ENCODE results near the gene F2RL1.
"Not testable (repeated sequence)": the region's sequence is repeated elsewhere in the genome, so short reads cannot be mapped to it uniquely, and the experiment has no call there.

The F2RL1 gene, protein sequence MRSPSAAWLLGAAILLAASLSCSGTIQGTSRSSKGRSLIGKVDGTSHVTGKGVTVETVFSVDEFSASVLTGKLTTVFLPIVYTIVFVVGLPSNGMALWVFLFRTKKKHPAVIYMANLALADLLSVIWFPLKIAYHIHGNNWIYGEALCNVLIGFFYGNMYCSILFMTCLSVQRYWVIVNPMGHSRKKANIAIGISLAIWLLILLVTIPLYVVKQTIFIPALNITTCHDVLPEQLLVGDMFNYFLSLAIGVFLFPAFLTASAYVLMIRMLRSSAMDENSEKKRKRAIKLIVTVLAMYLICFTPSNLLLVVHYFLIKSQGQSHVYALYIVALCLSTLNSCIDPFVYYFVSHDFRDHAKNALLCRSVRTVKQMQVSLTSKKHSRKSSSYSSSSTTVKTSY

DNA sequence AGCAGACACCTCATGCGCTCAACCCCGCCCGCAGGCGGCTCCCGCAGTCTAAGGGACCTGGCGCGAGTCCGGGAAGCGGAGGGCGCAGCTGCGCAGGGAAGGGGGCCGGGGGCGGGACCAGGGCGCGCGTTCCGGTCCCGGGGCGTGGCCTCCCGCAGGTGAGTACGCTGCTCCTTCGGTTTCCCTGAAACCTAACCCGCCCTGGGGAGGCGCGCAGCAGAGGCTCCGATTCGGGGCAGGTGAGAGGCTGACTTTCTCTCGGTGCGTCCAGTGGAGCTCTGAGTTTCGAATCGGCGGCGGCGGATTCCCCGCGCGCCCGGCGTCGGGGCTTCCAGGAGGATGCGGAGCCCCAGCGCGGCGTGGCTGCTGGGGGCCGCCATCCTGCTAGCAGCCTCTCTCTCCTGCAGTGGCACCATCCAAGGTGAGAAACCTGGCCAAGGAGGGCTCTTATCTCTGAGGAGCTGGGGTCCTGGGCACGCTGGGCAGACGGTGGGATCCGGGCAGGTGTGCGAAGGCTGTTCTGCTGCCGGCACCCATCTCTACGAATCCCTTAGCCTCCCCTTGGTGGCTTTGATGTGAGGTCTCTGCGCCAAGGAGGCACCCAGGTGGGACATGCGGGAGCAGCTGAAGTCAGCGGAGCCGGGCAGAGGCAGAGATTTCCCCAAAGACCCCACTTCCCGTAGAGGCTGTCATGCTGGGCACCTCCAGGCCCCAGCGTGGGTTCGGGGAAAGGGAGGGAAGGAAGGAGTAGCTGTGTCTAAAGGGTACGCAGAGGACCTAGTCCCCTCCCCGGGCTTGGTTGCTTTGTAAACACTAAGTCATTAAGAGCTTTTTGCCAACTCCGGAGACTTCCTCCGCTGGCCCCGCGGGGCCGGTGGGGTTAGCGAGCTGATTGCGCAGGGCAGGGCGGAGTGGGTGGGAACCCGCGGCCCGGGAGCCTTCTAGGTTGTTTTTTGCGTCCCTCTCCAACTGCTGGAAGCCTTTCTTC is at the start of gene F2RL1:
F2RL1 (plus strand) TSS at position 187 of the 988 bp plus-strand sequence; CDS start at position 340, 153 bp downstream.
- peak; percentile 26 for DNase-seq (ENCODE audit: low read depth)

DNA sequence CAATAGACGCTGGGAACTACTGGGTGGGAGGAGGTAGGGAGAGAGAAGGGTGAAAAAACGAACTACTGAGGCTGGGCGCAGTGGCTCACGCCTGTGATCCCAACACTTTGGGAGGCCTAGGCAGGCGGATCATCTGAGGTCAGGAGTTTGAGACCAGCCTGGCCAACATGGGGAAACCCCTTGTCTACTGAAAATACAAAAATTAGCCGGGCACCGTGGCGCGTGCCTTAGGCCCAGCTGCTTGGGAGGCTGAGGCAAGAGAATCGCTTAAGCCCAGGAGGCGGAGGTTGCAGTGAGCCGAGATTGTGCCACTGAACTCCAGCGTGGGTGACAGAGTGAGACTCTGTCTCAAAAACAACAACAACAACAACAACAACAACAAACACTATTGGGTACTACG is 47.8 kb upstream of the F2RL1 start:
- not testable (repeated sequence) for DNase-seq (ENCODE audit: low read depth)

DNA sequence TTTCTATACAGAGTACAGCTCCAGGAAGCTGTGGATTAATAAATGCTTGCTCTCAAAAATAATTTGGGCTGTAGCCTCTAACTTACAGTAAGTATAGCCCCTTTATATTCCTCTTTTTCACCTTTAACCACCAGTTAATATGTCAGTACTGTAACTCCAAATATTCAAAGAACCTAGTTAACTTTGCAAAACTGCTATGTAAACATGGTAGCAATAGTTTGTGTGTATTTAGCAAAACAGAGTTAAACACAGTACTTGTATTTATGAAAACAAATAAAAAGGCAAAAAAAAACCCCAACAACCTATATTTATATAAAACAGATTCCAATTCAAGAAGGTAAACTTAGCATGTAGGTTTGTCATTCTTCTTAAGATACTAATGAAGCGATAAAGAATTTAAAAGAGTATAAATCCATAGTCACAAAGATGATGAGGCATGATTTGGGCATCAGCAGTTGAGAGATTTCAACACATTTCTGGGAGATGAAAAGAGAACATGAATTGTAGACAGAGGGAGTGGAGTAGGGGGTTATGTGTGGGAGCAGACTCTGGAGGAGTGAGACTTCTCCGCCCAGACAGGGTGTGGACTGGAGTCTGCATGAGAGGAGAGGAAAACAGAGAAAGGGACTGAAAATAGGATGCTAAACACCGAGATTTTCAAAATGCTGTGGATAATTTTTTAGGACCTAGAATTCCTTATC is 47.0 kb upstream of the F2RL1 start:
- DNase-seq (ENCODE audit: low read depth) = no peak

DNA sequence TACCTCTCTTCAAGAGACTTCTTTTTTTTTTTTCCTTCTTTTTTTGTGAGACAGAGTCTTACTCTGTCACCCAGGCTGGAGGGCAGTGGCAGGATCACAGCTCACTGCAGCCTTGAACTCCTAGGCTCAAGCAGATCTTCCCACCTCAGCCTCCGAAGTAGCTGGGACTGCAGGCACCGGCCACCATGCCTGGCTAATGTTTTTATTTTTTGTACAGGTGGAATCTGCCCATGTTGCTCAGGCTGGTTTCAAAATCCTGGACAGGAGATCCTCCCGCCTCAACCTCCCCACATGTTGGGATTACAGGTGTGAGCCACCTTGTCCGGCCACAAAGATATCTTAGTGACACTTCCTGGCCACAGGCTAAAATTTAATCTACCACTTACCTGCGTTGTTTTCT is 42.9 kb upstream of the F2RL1 start:
- no peak for DNase-seq (ENCODE audit: low read depth)

DNA sequence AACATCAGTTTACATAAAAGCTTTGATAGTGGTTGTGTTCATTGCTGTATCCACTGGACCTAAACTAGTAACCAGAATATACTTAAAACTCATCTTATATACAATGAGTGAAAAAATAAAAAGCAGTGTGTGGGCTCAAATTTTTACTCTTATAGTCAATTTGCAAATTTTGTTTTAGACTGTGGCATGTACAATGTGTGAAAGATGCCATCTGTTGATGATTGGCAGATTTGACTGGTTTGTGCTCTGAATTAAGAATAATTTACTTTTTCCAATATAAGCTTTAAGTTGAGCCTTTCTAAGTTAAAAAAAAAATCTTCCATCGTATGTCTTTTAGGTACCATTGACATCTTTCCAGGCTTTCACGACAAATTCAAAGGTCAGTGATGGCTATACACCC is 42.4 kb upstream of the F2RL1 start:
- DNase-seq (ENCODE audit: low read depth) = no peak

DNA sequence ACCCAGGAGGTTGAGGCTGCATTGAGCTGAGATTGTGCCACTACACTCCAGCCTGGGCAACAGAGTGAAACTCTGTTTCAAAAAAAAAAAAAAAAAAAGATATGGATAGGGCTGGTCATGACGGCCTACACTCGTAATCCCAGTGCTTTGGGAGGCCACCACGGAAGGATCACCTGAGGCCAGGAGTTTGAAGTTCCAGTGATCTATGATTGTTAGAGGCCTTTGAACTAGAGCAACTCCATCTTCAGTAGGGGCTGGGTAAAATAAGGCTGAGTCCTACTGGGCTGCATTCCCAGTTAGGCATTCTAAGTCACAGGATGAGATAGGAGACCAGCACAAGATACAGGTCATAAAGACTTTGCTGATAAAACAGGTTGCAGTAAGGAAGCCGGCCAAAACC is 38.2 kb upstream of the F2RL1 start:
- not testable (repeated sequence) for DNase-seq (ENCODE audit: low read depth)

DNA sequence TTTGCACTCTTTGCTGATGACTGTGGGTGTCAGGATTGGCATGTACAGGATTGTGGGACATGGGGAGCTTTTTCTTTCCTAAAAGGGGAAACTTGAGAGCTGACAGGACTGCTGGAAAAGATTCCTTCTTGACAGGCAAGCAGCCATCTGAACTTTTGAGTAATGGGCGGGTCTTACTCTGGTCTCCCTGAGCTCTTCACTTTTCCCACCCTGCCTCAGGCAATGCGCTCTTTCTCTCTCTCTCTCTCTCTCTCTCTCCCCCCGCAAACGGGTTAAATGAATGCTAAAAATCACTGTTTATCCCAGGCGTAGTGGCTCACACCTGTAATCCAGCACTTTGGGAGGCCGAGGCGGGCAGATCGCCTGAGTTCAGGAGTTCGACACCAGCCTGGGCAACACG is 37.1 kb upstream of the F2RL1 start:
- no peak for DNase-seq (ENCODE audit: low read depth)

DNA sequence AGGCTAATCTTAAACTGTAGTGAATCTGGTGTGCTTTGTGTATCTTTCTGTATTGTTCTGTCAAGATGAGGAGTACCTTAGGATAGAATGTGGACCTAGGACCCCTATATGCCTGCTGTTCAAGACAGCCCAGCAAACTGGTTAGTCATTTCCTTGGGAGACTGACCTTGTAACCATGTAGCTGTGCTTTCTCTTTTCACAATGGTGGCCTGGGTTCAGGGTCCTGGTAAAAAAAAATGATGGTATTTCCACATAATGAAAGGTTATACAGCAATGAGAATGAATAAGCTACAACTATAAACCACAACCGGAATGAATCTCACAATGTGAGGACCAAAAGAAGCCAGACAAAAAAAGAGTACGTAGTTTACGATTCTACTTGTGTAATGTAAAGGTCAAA is 36.4 kb upstream of the F2RL1 start:
- DNase-seq (ENCODE audit: low read depth) = no peak

DNA sequence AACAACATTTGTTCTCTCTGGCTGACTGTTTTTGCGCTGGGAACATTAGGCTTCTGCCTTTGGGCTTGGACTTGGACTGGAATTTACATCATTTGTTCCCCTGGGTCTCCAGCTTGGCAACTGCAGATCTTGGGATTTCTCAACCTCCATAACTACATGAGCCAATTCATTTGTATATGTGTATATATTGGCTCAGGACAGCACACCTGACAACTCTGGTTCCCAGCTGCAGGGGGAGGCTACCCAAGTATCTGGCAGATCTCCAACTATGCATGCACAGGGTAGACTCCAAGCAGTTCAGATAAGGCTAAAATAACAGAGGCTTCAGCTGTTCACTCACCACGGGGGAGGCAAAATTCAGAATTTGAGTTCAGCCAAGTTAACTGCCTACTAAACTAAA is 31.6 kb upstream of the F2RL1 start:
- no peak for DNase-seq (ENCODE audit: low read depth)

DNA sequence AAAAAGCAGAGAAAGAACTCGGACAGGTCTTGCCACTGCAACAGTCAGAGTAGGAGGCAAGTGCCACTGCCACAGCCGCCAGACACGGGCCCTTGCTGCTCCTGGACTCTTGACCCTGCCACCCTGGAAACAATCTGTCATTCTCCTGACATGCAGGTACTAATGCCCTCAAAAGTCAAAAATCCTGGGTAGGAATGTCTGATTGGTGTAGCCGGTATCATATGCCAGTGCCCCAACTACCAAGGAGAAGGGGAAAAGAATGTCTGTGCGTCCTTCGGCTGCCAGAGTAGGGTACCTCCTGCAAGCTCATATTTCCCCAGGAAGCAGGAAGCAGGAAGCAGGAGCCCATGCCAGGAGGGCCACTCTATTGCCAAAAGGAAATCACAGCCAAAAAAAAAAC is 30.5 kb upstream of the F2RL1 start:
- DNase-seq (ENCODE audit: low read depth) = no peak

DNA sequence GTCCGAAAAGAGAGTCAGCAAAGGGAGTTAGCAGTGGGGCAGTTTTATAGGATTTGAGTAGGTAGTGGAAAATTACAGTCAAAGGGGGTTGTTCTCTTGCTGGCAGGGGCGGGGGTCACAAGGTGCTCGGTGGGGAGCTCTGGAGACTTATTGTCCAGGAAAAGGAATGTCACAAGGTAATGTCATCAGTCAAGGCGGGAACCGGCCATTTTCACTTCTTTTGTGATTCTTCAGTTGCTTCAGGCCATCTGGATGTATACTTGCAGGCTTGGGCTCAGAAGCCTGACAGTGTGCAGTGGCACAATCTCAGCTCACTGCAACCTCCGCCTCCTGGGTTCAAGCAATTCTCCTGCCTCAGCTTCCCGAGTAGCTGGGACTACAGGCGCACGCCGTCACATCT is 29.6 kb upstream of the F2RL1 start:
- DNase-seq (ENCODE audit: low read depth) = not testable (repeated sequence)

DNA sequence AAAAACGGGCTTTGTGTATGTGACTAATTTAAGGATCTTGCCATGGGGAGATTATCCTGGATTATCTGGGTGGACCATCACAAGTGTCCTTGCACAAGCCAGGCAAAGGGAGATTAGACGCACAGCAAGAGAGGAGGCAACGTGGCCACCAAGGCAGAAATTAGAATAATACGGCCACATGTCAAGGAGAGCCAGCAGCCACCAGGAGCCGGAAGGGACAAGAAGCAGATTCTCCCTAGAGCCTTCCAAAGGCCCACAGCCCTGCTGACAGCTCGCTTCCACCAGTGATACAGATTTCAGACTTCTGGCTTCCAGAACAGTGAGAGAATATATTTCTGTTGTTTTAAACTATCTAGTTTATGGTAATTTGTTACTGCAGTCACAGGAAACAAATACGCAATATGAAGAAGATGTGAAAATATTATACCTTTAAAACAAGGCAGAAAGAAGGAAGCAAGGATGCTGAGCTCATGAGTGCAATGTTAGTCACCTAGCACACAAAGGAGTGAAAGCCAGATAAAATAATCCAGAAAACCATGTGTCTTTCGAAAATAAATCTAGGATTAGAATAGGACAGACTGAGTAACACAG is 28.7 kb upstream of the F2RL1 start:
- no peak for DNase-seq (ENCODE audit: low read depth)

DNA sequence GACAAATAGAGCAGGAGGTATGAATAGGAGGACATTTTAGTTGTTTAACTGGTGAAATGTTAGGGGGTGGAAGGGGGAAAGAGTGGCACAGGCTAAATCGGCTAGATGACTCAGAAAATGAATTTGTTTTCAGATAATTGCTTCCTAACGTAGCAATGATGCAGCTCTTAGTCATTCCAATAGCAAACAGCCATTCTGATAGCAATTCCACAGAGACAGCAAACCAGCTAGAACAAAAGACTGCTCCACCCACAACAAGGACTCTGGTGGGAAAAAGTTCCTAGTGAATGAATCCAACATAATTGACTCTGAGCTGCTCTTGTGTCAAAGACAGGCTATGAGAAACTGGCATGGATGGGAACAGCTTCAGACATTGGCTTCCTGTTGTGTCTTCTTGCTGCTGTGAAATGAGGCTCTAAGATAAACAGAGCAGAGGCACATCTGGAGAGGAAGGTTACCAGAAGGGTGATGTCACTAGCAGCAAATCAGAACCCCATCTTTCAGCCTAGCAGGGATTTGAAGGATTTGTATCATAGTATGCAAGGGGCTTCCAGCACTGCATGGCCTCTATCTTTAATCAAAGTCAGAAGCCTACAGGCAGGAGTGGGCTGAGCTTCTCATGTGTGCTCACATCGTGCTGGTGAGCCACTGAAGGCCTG is 28.1 kb upstream of the F2RL1 start:
- peak; percentile 4 for DNase-seq (ENCODE audit: low read depth)

DNA sequence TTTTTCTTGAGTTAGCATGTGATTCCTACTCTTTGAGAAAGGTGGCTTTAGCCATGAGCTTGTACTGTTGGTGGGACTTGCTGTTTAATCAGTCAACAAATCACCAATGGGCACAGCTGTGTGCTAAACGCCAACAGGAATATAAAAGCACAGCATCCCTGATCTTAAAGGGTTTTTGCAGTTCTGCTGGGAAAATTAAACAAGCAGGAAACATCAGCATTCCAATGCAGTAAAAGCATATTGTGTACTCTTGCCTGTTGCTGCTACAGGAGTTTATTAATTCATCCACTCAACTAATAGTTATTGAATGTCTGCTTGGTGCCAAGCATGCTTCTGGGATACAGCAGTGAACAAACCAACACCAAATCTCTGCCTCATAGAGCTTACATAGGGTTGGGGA is 27.4 kb upstream of the F2RL1 start:
- DNase-seq (ENCODE audit: low read depth) = no peak

DNA sequence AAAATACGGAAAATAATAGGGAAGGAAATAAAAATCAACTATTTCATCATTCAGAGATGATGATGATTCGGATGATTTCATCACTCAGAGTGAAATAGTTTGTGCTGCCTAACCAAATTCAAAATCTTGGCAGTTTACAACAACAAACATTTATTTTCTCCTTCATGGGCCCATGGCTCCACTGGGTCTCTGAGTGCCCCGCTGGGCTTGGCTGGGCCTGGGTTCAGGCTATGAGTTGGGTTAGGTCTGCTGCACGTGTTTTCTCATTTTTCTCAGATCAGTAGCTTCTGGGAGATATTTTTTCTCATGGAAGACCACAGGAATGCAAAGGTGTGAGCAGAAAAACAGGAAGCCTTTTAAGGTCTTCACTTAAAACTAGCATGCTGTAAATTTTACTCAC is 24.0 kb upstream of the F2RL1 start:
- DNase-seq (ENCODE audit: low read depth) = no peak

DNA sequence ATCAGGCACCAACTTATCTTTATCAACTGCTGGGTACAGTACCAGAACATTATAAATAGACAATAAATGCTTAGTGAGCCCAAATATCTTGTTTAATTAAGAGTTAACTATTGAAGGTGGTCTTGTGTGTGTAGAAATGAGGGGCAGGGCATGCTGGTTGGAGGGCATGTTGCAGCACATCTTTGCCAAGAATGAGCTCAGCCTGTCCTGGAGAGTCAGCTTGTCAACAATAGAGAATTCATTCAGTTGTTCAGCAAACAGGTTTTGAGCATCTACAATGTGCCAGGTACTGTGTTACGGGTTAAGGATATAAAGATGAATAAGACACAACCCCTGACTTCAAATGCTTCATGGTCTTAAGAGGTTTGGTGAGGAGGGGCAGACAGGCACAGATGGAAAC is 19.2 kb upstream of the F2RL1 start:
- DNase-seq (ENCODE audit: low read depth) = no peak

DNA sequence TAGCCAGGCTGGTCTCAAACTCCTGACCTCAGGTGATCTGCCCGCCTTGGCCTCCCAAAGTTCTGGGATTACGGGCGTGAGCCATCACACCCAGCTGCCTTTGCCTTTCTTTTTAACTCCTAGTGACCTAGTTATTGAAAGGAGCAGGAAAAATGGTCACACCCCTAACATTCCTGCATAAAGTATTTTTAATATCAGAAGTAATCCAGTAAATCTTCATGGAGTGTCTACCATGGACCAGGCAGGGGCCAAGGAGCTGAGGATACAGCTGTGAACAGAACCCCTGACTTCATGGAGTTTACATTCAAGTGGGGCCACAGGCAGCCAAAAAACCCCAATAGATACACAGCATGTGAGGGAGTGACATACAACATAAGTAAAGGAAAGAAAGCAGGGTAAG is 18.3 kb upstream of the F2RL1 start:
- no peak for DNase-seq (ENCODE audit: low read depth)

DNA sequence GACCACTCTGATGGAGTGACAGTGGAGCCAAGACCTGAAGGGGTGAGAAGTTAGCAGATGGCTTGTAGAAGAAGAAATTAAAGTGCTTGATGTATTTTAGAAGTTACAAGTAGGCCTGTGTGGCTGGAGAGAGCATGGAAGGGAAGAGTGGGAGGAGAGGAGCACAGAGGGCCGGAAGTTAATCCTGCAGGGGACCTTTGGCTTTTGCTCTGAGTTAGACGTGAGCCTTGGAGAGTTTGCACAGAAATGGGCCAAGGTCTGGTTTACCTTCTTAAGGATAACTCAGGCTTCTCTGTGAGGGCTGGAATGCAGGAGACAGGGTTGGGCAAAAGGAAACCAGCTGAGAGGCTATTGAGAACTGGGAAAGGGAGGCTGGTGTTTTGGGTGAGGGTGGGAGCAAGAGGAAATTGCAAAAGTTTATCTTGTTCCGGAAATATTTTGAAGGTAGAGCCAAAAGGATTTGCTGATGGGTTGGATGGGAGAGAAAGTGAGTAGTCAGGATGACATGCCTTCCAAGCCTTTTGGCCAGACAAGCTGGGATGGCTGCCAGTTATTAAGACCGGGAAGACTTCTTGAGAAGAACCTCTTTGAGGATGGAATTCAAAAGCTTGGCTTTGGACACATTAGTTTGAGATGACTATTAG is 17.5 kb upstream of the F2RL1 start:
- DNase-seq (ENCODE audit: low read depth) = no peak

DNA sequence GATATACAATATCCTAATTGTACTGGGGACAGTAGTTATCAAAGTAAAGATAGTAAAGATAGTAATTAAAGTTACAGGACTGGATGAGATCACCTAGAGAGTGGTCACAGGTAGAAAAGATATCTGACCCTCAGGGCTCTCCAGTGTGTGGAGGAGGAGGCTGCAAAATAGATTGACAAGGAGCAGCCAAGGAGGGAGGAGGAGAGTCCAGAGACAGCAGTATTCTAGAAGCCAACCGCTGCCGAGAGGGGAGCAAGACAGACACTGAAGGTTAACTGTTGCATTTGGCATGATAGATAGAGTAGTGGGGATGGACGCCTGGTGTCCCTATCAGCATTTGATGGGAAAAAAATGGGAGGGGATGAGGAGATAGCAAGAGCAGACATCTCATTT is 17.0 kb upstream of the F2RL1 start:
- DNase-seq (ENCODE audit: low read depth) = no peak

DNA sequence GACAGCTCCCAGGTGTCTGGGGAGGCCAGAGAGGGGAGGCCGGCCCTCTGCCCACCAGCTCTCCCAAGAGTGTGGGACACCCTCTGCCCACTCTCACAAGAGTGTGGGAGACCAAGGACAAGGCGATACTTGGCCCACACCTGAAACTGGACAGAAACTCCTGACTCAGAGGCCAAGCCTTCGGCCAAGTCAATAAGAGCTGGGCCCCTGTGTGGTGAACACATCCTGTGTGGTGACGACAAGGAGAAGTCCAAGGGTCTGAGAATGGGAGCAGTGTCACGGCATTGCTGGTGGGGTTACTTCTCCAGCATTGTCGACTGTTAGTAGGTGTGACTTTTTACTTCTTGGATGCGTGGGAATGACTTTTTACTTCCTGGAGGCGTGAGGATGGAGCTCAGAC is 14.6 kb upstream of the F2RL1 start:
- no peak for DNase-seq (ENCODE audit: low read depth)

Data from activated T-cell treated with anti-CD3 and anti-CD28 coated beads for 24 hours (primary cell).